Epithelial cell of proximal tubule (primary cell): ENCODE measurements around the gene MED29. TPM values are rescaled to one million over a fixed set of nuclear protein-coding genes. Genes with fewer than 3 reads are reported as not detected.

ENCODE experiments used
- DNase-seq: peaks from one replicate; pipeline ENCODE4 v3.0.0-alpha.2; 2011; ENCODE audit warnings: low read depth
- H3K4me3 ChIP-seq: 2 replicates; pipeline ENCODE4 v1.5.1; 2011; ENCODE audit warnings: low read depth, mild to moderate bottlenecking, low read length
- total RNA-seq: library from RNA; depleted of rRNA; stranded (reverse); fragments of >200 nt; gene quantifications from 2 replicates; pipeline ENCODE4 v1.2.3, GENCODE V29; 2015
- TF ChIP-seq, protein P1 (sequence below): conservative IDR thresholded peaks from 2 replicates; pipeline ENCODE4 v1.5.1; 2012; ENCODE audit warnings: low read depth, mild to moderate bottlenecking, low read length

MED29 gene
- total RNA-seq, 1 donor from 2014 or later, result 20.9 TPM

- H3K4me3 ChIP-seq, result peak overlapping the region; percentile 74
- no peak for DNase-seq
- TF ChIP-seq, protein P1, sequence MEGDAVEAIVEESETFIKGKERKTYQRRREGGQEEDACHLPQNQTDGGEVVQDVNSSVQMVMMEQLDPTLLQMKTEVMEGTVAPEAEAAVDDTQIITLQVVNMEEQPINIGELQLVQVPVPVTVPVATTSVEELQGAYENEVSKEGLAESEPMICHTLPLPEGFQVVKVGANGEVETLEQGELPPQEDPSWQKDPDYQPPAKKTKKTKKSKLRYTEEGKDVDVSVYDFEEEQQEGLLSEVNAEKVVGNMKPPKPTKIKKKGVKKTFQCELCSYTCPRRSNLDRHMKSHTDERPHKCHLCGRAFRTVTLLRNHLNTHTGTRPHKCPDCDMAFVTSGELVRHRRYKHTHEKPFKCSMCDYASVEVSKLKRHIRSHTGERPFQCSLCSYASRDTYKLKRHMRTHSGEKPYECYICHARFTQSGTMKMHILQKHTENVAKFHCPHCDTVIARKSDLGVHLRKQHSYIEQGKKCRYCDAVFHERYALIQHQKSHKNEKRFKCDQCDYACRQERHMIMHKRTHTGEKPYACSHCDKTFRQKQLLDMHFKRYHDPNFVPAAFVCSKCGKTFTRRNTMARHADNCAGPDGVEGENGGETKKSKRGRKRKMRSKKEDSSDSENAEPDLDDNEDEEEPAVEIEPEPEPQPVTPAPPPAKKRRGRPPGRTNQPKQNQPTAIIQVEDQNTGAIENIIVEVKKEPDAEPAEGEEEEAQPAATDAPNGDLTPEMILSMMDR, result no peak
Measured at GRCh38 chr19:39434123-39435076, 43.2 kb downstream of the MED29 start.

DNA sequence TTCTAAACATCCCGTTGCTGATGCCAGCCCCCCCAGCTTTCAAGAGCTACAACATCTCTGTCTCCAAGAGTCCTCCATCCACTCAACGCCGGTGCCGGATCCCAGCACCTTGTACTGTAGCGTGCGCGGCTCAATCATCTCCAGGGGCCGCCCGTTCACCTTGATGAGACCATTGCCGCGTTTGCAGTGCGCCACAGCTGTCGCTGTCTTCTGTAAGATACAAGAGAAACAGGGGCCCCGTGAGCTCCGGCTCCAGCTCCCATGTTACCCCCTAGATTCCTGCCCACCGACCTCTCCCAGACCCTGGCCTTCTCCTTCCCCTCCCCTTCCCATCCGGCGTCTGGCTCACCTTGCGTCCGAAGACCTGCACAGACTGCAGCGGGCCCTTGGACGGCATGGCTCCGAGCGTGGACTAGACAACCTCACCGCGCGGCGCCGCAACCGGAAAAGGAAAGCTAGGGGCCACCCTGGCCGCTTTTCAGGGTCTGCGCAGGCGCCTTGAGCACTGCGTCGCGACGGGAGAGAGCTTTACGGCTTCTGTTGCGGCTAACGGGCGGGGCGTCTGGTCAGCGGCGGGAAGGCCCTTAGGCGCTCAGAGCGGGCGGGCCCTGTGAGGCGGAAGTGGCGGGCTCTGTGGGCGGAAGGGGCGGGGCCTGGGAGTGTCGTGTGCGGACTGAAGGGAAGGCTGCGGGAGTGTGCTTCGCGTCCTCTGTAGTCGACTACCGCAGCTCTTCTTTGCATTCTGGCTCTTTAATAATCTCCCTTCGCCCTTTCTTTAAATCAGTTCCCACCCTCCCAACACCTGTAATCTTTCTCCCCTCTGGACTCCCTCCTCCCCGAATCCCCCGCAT lies 44.5 kb downstream of the MED29 start, which contains the start of gene RPS16:
Gene RPS16 (minus strand): TSS at position 451 of the 851 bp plus-strand sequence. CDS start 54 bp downstream, at position 397.
- TF ChIP-seq, protein P1, result no peak
- H3K4me3 ChIP-seq, result peak within 1 kb of the TSS; percentile 74
- DNase-seq, result no peak

DNA sequence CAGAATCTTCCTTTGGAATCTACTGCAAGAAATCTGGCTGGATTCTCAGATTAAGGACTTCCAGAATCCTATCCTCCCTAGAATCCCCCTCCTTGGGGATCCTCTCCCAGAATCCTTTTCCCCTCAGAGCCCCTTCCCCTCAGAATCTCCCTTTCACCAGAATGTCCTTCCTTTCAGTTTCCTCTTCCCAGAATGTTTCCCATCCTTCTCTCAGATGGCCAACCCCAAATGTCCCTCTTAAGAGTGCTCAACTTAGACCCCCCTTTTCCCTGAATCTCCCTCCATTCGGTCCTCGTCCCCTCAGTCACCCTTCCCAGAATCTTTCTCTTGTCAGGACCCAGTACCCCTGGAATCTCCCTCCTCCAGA lies 45.2 kb downstream of the MED29 start:
- no peak for DNase-seq
- TF ChIP-seq, protein P1, result no peak

DNA sequence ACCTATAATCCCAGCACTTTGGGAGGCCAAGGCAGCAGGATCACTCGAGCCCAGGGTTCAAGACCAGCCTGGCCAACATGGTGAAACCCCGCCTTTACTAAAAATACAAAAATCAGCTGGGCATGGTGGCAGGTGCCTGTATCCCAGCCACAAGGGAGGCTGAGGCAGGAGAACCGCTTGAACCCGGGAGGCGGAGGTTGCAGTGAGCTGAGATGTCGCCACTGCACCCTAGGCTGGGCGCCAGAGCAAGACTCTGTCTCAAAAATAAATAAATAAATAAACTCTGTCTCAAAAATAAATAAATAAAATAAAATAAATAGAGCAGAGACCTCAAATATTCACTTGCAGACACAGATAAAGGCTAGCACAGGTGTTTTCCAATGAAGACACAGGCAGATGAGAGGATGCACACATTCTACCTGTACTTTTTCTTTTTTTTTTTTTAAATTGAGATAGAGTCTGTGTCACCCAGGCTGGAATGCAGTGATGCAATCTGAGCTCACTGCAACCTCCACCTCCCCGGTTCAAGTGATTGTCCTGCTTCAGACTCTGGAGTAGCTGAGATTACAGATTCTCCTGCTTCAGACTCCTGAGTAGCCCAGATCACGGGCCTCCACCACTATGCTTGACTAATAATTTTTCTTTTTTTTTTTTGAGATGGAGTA lies 47.2 kb downstream of the MED29 start:
- no peak for DNase-seq
- TF ChIP-seq, protein P1, result no peak
- no peak overlapping the region for H3K4me3 ChIP-seq

More for the DNA sequence above, 45.2 kb downstream of the MED29 start:
- H3K4me3 ChIP-seq, result peak overlapping the region; percentile 74

DNA sequence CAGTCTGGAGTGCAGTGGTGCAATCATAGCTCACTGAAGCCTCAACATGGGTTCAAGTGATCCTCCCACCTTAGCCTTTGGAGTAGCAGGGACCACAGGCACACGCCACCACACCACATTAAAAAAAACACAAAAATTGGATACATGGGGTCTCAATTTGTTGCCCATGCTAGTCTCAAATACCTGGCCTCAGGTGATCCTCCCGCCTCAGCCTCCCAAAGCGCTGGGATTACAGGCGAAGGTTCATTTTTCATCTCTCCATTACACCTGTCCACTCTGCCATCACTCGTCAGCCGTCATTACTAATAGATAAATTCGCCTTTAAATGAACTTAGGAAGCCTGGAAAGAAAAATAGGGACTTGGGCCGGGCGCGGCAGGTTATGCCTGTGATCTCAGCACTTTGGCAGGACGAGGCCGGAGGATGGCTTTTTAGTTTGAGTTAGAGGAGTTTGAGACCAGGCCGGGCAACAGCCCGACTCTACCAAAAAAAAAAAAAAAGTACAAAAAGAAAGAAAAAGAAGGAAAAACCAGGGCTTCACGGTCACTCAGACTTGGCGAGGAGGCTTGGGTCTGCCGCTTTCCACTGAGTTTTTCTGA lies 53.5 kb downstream of the MED29 start:
- no peak for DNase-seq
- peak overlapping the region; percentile 100 for H3K4me3 ChIP-seq
- TF ChIP-seq, protein P1, result no peak
